ENCODE measurements around the gene HAPLN3.

GRCh38 chr15:88888719-88889118 lies 6.6 kb downstream of the HAPLN3 start:
- no peak for TF ChIP-seq CTCF (IDR thresholded peaks at IDR 0.05)
- TF ChIP-seq EP300 (IDR thresholded peaks at IDR 0.05), result no peak
